SJSA1 (cell line): ENCODE data around the gene DENND4A. TPM values are rescaled to one million over a fixed set of nuclear protein-coding genes. Genes with fewer than 3 reads are reported as not detected.

Source experiments
- DNase-seq, 2 experiments: peaks; one replicate each; pipeline ENCODE4 v3.0.0-alpha.2; 2015 to 2020; ENCODE audit warnings: low spot score in 2 of 2, low read depth in 1 of 2
- H3K27ac ChIP-seq: fragments of 250-450 bp; sonication (Bioruptor Pico); 2 replicates; pipeline ENCODE4 v1.5.1; 2020; ENCODE audit warnings: mild to moderate bottlenecking, moderate library complexity
- H3K27me3 ChIP-seq: fragments of 250-450 bp; sonication (Bioruptor Pico); replicated peaks from 2 replicates; pipeline ENCODE4 v1.5.1; 2020; ENCODE audit warnings: mild to moderate bottlenecking, moderate library complexity
- H3K36me3 ChIP-seq: fragments of 250-450 bp; sonication (Bioruptor Pico); 2 replicates; pipeline ENCODE4 v1.5.1; 2020; ENCODE audit warnings: mild to moderate bottlenecking
- H3K4me1 ChIP-seq: fragments of 250-450 bp; sonication (Bioruptor Pico); replicated peaks from 2 replicates; pipeline ENCODE4 v1.6.1; 2021; ENCODE audit warnings: mild to moderate bottlenecking
- H3K4me3 ChIP-seq: fragments of 250-450 bp; sonication (Bioruptor Pico); 2 replicates; pipeline ENCODE4 v1.5.1; 2020; ENCODE audit warnings: mild to moderate bottlenecking
- H3K9me3 ChIP-seq: fragments of 250-450 bp; sonication (Bioruptor Pico); replicated peaks from 2 replicates; pipeline ENCODE4 v1.5.1; 2020; ENCODE audit warnings: mild to moderate bottlenecking
- total RNA-seq: library from RNA; depleted of rRNA; stranded (reverse); fragments of >200 nt; shearing (Covaris generic); gene quantifications from 2 replicates; pipeline ENCODE4 v1.2.3, GENCODE V29; 2014

The DENND4A gene
- total RNA-seq, 1 experiment from 2014 or later = 8.9 TPM

DNA sequence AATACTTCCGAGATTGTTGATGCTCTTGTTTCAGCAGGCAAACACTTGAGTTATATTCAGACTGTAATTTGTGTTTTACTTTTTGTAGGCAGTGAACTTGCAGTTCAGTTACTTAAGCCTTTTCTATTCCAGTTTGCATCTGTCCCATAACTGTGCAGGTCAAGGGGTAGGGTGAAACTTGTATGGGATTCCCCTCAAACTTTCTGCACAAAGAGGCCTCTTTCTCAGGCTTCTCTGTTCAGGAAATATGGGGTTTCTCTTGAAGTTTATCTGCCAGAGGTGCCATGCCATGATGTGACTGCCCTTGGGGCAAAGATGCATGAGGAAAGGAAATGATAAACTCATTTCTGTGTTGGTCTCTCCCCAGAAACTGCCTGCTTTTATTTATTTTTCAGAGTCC, 103.6 kb downstream of the DENND4A start:
- Histone ChIP-seq H3K27me3 (no peaks in the 10 kb centered on the region), H3K9me3 (no peaks in the 10 kb centered on the region), H3K27ac (no peak overlapping the region), H3K4me3 (no peak overlapping the region), H3K36me3 (no peaks in the 10 kb centered on the region), H3K4me1 (no peaks in the 10 kb centered on the region)
- DNase-seq = no peak

DNA sequence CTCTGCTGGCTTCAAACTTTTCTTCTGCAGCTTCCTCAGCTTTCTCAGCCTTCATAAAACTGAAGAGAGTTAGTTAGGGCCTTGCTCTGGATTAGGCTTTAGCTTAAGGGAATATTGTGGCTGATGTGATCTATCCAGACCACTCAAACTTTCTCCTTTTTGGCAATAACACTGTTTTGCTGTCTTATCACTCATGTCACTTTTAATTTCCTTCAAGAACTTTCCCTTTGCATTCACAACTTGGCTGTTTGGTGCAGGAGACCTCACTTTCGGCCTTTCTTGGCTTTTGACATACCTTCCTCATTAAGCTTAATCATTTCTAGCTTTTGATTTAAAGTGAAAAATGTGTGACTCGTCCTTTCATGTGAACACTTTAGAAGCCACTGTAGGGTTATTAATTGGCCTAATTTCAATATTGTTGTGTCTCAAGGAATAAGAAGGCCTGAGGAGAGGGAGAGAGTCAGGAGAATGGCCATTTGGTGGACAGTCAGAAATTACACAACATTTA, 109.6 kb downstream of the DENND4A start:
- no peak overlapping the region for H3K27ac ChIP-seq
- no peaks in the 10 kb centered on the region for H3K4me1 ChIP-seq
- no peak overlapping the region for H3K4me3 ChIP-seq
- H3K27me3 ChIP-seq = no peaks in the 10 kb centered on the region
- no peaks in the 10 kb centered on the region for H3K9me3 ChIP-seq
- DNase-seq = no peak
- H3K36me3 ChIP-seq = no peaks in the 10 kb centered on the region

DNA sequence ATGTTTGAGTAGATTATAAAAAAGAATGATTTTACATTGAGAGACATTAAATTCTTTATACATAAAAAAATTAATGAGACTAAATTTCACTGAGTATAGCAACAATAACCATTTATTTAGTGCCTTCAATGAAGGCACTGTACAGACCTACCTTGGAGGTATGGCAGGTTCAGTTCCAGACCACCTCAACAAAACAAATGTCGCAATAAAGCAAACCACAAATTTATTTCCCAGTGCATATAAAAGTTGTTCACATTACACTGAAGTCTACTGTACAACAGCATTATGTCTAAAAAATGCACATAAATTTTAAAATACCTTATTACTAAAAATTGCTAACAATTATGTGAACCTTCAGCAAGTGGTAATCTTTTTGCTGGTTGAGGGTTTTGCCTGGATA, 111.5 kb downstream of the DENND4A start:
- H3K27ac ChIP-seq = no peak overlapping the region
- no peaks in the 10 kb centered on the region for H3K9me3 ChIP-seq
- no peaks in the 10 kb centered on the region for H3K4me1 ChIP-seq
- no peaks in the 10 kb centered on the region for H3K27me3 ChIP-seq
- no peak for DNase-seq
- H3K36me3 ChIP-seq = no peaks in the 10 kb centered on the region
- H3K4me3 ChIP-seq = no peak overlapping the region

DNA sequence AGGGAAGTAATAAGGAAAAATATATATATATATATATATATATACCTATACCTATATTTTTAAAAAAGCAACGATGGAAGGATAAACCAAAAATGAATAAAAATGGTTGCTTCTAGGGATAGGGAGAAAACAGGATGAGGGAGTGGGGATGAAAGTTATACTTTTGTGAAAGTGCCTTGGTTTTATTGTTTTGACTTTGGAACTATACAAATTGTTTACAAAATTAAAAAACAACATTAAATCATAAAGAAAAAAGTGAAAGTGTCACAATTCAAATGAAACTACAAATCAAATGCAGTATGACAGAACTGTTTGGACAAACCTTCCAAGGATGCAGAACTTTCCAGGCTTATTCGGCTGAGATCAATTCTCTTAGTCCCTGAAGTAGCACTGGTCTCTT, 116.0 kb downstream of the DENND4A start:
- no peak for DNase-seq
- Histone ChIP-seq H3K9me3 (no peaks in the 10 kb centered on the region), H3K4me1 (no peaks in the 10 kb centered on the region), H3K4me3 (no peak overlapping the region), H3K36me3 (no peaks in the 10 kb centered on the region), H3K27me3 (no peaks in the 10 kb centered on the region), H3K27ac (no peak overlapping the region)

DNA sequence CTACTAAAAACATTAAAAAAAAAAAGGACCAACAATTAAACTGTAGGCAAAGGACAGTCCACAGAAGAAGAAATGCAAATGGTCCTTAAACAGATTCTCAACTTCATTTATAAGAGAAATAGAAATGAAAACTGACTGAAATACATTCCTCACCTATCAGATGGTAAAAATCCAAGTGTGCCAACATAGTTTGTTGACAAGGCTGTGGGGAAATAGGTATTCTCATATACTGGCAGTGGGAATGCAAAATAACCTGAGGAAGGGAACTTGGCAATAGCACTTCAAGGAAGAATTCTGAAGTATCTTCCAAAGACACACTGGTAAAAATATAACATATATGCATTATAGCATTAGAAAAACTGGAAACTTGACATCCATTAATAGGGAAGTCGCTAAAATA, 116.5 kb downstream of the DENND4A start:
- DNase-seq = no peak
- Histone ChIP-seq H3K27me3 (no peaks in the 10 kb centered on the region), H3K36me3 (no peaks in the 10 kb centered on the region), H3K27ac (no peak overlapping the region), H3K4me1 (no peaks in the 10 kb centered on the region), H3K4me3 (no peak overlapping the region), H3K9me3 (no peaks in the 10 kb centered on the region)

DNA sequence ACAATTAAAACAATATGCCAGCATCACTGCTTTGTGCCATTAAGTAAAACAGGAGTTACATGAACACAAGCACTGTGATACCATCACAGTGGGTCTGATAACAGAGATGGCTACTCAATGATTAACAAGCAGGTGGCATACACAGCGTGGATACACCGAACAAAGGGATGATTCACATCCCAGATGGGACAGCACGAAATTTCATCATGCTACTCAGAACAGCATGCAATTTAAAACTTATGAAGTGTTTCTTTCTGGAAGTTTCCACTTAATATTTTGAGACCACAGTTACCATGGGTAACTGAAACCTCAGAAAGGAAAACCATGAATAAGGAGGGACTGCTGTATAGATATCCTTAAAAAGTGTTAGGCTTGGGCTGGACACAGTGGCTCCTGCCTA, 125.8 kb downstream of the DENND4A start:
- no peak for DNase-seq
- Histone ChIP-seq H3K36me3 (0 out of 2 replicates have a peak, but pooled peaks cover 5% of the 10 kb centered on the region), H3K27me3 (no peaks in the 10 kb centered on the region), H3K27ac (no peak overlapping the region), H3K4me1 (no peaks in the 10 kb centered on the region), H3K9me3 (no peaks in the 10 kb centered on the region), H3K4me3 (no peak overlapping the region)

DNA sequence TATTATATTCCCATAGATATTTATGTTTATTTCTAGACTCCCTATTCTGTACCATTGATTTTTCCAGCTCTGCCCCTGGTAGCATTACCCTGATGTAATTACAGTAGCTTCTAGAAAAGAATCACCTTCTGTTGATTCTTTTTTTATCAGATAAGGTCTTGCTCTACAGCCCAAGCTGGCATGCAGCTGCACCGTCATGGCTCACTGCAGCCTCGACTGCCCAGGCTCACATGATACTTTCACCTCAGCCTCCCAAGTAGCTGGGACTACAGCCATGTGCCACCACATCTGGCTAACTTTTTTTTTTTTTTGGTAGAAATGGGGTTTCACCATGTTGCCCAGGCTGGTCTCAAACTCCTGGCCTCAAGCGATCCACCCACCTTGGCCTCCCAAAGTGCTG, 128.6 kb downstream of the DENND4A start:
- Histone ChIP-seq H3K36me3 (0 out of 2 replicates have a peak, but pooled peaks cover 5% of the 10 kb centered on the region), H3K27ac (no peak overlapping the region), H3K4me1 (peaks cover 11% of the 10 kb centered on the region), H3K4me3 (no peak overlapping the region), H3K27me3 (no peaks in the 10 kb centered on the region), H3K9me3 (no peaks in the 10 kb centered on the region)
- DNase-seq = no peak

DNA sequence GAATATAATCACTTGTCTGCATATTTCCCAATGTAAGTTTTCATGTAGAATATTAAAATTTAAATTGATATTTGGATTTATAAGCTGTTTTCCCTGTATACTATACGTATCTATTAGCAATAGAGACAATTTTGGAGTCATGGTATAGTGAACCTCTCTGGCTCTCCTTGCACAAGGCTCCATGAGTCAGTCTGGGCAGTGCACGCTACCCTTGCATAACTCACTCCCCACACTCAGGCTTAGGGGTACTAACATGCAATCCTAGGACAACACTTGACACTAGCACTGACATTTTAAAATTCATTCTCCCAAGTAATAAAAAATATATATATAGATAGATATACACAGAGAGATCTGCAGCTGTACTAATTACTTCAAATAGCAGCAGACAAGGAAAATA, 131.2 kb downstream of the DENND4A start:
- H3K27ac ChIP-seq = no peak overlapping the region
- 0 out of 2 replicates have a peak, but pooled peaks cover 2% of the 10 kb centered on the region for H3K36me3 ChIP-seq
- DNase-seq = no peak
- no peak overlapping the region for H3K4me3 ChIP-seq
- no peaks in the 10 kb centered on the region for H3K9me3 ChIP-seq
- peaks cover 11% of the 10 kb centered on the region for H3K4me1 ChIP-seq
- no peaks in the 10 kb centered on the region for H3K27me3 ChIP-seq

DNA sequence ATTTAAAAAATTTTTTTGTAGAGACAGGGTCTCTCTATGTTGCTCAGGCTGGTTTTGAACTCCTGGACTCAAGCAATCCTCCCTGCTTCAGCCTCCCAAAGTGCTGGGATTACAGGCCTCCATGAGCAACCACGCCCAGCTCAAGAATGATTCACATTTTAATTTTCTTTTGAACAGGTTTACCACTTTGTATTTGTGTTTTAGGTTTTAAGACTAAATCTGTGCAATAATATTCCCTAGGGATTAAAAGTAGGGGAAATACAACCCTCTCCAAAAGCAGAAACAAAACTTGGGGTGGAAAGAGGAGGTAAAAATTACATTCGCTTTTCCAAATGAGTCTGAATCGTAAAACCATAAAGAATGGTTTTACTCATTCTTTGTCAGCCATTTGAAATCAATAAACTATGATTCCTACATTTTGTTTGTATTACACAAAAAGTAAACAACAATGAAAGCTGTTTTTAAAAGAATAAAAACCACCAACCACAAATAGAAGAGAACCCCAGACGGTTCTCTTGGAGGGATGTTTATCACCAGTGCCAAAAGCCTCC, 132.5 kb downstream of the DENND4A start:
- Histone ChIP-seq H3K27ac (no peak overlapping the region), H3K36me3 (0 out of 2 replicates have a peak, but pooled peaks cover 2% of the 10 kb centered on the region), H3K27me3 (no peaks in the 10 kb centered on the region), H3K4me1 (peaks cover 24% of the 10 kb centered on the region), H3K4me3 (no peak overlapping the region), H3K9me3 (no peaks in the 10 kb centered on the region)
- peak in 1 of 2 experiments; percentile 19 for DNase-seq

DNA sequence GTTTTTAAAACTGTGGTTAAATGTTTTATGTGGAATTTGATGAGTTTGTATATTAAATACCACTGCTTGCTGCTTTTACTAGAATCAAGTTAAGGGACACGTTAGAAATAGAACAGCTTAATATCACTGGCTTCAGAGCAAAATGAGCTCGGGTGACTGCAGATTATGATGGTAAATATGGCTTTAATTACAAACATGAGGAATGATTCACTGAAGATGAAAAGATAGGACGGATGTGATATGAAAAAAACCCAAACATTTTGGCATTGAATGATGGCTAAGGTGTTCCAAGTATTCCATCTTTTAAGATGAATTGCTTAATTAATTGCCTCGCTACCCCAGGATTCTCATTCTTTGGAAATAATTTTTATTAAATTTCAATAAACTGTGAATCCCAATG, 136.6 kb downstream of the DENND4A start:
- H3K36me3 ChIP-seq = no peaks in the 10 kb centered on the region
- peak overlapping the region; percentile 38 for H3K27ac ChIP-seq
- DNase-seq = no peak
- peaks cover 43% of the 10 kb centered on the region for H3K4me1 ChIP-seq
- no peaks in the 10 kb centered on the region for H3K27me3 ChIP-seq
- H3K4me3 ChIP-seq = no peak overlapping the region
- H3K9me3 ChIP-seq = no peaks in the 10 kb centered on the region

DNA sequence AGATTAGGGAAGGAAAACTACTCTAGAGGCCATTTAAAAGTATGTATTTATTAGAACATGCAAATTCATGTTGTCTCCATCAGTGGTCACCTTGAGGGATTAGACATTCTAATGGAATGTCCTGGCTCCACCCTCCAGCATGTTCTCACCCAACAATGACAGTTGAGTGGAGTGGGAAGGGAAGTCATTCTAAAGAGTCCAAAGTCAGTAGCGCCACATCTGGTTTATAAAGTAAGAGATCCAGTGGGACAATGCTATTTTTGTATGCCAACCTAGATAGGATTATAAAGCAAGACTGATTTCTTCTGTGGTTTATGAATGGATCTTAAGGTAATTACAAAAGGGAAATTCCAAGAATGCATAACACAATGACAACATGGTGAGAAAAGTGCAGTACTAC, 137.1 kb downstream of the DENND4A start:
- Histone ChIP-seq H3K27ac (peak overlapping the region; percentile 38), H3K4me1 (peaks cover 43% of the 10 kb centered on the region), H3K36me3 (no peaks in the 10 kb centered on the region), H3K4me3 (no peak overlapping the region), H3K27me3 (no peaks in the 10 kb centered on the region), H3K9me3 (no peaks in the 10 kb centered on the region)
- peak; percentile 70 to 79 for DNase-seq

DNA sequence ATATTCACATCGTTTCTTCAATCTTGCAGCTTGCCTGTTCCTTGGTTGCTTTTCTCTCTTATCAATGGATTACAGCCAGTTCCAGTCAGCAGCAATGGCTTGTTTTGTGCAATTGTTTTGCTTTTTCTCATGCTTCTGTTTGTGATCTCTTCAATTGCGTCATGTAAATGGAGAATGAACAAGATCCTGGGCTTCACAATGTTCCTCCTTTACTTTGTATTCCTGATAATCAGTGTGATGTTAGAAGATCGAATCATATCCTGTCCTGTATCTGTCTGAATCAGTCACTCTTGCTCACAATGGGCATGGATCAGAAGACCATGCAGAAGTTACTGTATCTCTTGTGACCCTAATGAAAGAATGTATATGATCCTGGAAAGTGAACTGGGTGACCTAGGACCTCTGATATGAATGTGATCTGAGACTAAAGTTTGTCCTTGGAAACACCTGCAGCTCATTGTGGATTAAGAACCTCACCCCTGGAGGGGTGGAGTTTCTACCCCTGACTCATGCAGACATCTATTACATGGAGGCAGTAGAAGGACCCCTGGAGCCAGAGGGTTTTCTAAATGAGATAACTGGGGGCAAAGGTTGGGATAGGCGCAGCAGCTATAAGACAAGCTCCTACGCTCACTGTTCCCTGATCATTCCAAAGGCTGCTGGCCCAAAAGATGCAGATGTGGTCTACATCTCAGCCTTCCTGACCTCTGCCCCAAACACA, 138.1 kb downstream of the DENND4A start:
- Histone ChIP-seq H3K27ac (peak overlapping the region; percentile 46), H3K4me3 (no peak overlapping the region), H3K36me3 (no peaks in the 10 kb centered on the region), H3K4me1 (peaks cover 36% of the 10 kb centered on the region), H3K9me3 (no peaks in the 10 kb centered on the region), H3K27me3 (no peaks in the 10 kb centered on the region)
- no peak for DNase-seq

DNA sequence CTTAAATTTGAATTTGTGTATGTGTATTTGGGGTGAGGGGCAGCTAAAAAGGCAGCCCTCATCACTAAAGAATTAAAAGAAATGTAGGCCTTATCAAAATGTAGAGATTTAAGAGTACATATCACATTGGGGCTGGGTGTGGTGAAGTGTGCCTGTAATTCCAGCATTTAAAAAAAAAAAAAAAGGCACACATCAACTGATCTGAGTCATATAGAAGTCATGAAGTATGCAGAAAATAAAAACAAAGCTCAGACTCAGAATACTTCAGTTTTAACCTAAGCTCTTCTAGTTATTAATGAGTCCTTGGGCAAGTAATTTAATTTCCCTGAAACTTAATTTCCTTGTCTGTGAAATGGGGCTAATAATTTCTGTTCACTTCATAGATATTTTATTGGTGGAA, 138.8 kb downstream of the DENND4A start:
- Histone ChIP-seq H3K4me3 (no peak overlapping the region), H3K4me1 (peaks cover 32% of the 10 kb centered on the region), H3K9me3 (no peaks in the 10 kb centered on the region), H3K27me3 (no peaks in the 10 kb centered on the region), H3K36me3 (no peaks in the 10 kb centered on the region), H3K27ac (peak overlapping the region; percentile 46)
- peak in 1 of 2 experiments; percentile 34 for DNase-seq

DNA sequence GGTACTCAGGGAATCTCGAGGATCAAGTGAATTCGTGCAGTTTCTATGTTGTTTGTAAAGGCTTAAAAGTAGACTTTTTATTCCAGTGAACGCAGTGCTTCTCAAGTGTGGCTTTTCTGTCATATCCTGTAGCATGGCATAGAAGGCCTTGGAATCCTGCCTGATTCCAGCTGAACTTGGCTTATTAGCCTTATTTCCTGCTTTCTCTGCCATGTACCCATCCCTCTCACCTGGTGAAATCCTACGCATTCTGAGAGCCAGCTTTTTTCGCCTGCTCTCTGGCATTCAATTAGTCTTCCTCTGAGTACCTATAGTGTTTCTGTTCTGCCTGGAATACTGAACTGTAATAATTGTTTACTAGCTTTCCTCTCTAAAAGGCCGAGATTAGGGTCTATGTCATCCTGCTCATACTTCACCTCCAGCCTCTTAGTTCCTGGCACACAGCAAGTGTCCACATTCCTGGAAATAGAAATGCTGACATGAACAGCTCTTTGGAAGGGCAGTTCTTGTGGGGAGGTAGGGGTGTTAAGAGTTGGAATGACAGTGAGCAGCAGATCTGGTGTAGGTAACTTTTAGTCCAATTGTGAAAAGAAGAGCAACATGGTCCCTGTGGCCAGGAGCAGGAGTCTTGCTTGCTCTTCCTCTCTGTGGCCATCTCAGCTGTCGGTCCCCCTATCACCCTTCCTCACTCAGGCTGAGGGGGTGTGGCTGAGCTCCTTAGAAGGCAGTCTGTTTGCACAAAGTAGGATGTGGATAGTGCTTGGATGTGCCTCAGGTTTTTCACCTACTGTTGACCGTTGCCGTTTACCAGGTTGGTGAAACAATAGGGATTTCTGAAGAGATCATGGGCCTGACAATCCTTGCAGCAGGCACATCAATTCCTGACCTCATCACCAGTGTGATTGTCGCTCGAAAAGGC, 140.0 kb downstream of the DENND4A start:
- no peak for DNase-seq
- H3K4me3 ChIP-seq = no peak overlapping the region
- H3K27me3 ChIP-seq = no peaks in the 10 kb centered on the region
- no peak overlapping the region for H3K27ac ChIP-seq
- H3K9me3 ChIP-seq = no peaks in the 10 kb centered on the region
- H3K36me3 ChIP-seq = no peaks in the 10 kb centered on the region
- H3K4me1 ChIP-seq = peaks cover 32% of the 10 kb centered on the region
